Measurements from ENCODE around the gene MAB21L4.

The MAB21L4 gene

DNA sequence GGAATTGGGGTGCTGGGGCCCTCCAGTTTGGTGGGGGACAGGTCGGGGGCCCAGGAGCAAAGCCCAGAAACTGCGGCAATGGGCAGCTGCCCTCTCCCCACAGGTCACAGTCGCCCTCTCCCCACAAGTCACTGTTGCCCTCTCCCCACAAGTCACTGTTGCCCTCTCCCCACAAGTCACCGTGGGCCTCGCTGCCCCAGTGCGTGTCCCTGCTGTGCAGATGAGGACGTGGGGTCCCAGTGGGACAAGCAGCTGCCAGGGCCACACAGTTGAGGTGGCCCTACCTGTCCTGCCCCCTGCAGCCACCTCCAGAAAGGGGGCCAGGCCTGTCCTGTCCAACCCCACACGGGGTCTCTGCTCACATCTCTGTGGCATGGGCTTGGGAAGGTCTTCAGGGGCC lies 40.3 kb downstream of the MAB21L4 start:
- Histone ChIP-seq H3K36me3 (no peaks in the 10 kb centered on the region), H3K27ac (no peak overlapping the region), H3K4me3 (ENCODE audit: low read depth in 1 of 2, low read length in 1 of 2) (no peak overlapping the region), H3K4me1 (ENCODE audit: control insufficient read depth in 1 of 2, insufficient read depth in 1 of 2, low read depth in 1 of 2, low read length in 1 of 2) (no peaks in the 10 kb centered on the region), H3K27me3 (no peaks in the 10 kb centered on the region), H3K9me3 (no peaks in the 10 kb centered on the region)
- TF ChIP-seq, protein P1, sequence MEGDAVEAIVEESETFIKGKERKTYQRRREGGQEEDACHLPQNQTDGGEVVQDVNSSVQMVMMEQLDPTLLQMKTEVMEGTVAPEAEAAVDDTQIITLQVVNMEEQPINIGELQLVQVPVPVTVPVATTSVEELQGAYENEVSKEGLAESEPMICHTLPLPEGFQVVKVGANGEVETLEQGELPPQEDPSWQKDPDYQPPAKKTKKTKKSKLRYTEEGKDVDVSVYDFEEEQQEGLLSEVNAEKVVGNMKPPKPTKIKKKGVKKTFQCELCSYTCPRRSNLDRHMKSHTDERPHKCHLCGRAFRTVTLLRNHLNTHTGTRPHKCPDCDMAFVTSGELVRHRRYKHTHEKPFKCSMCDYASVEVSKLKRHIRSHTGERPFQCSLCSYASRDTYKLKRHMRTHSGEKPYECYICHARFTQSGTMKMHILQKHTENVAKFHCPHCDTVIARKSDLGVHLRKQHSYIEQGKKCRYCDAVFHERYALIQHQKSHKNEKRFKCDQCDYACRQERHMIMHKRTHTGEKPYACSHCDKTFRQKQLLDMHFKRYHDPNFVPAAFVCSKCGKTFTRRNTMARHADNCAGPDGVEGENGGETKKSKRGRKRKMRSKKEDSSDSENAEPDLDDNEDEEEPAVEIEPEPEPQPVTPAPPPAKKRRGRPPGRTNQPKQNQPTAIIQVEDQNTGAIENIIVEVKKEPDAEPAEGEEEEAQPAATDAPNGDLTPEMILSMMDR (IDR thresholded peaks at IDR 0.05) = no peak

DNA sequence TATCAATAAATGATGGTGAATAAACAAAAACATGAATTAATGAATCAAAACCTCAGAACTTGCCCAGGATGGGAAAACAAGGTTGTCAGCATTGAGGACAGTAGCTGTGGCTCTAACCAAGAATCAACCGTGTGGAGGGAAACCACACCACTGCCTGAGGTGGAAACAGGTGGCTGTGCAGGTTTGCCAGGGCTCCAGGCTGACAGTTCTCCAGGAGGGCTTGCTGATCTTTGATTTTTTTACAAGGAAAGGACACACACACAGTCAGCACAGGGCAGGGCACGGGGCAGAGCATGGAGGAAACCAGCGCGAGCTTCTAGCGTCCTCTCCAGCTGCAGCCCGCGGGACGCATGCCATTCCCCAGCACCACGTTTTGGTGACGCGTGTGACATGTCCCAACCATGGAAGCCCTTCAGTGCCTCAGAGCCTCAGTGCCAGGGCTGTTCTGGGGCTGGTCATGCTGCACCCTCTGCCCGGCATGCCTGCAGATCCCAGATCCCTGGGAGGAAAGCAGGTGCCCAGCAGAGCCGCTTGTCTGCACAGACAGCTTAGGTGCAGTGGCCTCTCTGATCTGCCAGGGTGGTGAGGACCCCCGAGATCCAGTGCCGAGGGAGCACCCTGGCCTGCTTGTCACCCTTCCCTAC lies 43.2 kb downstream of the MAB21L4 start:
- no peaks in the 10 kb centered on the region for H3K4me1 ChIP-seq (ENCODE audit: control insufficient read depth in 1 of 2, insufficient read depth in 1 of 2, low read depth in 1 of 2, low read length in 1 of 2)
- no peaks in the 10 kb centered on the region for H3K27me3 ChIP-seq
- H3K4me3 ChIP-seq (ENCODE audit: low read depth in 1 of 2, low read length in 1 of 2) = no peak overlapping the region
- H3K36me3 ChIP-seq = no peaks in the 10 kb centered on the region
- TF ChIP-seq, protein P1 (IDR thresholded peaks at IDR 0.05) = no peak
- H3K27ac ChIP-seq = no peak overlapping the region
- H3K9me3 ChIP-seq = no peaks in the 10 kb centered on the region

DNA sequence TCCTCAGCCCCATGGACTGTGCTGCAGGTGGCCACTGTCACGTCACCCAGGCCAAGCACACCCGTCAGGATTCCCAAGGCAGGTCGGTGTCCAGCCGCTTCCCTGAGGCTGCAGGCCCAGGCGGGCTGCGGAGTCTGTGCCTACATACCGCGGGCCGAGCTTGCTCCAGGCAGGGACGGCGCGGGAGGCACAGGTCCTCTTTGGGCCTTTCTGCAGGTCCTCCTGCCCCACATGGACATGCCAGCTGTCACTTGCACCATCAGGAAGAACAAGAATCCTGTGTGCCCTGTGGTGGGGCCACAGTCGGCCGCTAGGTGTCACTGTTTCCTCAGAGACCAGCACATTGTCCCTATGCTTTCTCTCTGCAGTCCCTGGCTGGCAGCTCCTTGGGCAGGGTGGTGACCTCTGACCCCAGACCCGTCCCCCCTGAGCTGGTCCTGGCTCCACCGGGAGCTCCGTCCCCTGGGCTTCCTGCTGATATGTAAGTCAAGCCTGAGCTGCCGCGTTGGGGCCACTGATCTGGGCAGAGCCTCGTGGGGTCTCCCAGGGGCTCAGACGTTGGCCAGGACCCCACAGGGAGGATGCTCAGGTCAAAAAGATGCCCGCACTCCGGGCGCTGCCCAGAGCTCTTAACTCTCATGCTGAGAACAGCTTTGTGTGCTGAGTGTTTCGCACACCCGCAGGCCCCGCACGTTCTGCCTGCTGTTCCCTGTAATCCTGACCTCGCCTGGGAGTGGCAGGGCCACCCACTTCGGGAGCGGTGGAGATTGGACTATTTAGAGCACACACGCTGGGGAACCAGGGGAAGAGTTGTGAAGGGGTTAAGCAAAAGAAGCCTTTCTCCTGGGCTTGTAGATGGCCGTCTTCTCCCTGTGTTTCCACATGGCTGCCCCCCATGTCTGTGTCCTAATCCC lies 44.6 kb downstream of the MAB21L4 start:
- no peaks in the 10 kb centered on the region for H3K36me3 ChIP-seq
- H3K4me3 ChIP-seq (ENCODE audit: low read depth in 1 of 2, low read length in 1 of 2) = no peak overlapping the region
- H3K4me1 ChIP-seq (ENCODE audit: control insufficient read depth in 1 of 2, insufficient read depth in 1 of 2, low read depth in 1 of 2, low read length in 1 of 2) = no peaks in the 10 kb centered on the region
- H3K27me3 ChIP-seq = no peaks in the 10 kb centered on the region
- no peak overlapping the region for H3K27ac ChIP-seq
- TF ChIP-seq, protein P1 (IDR thresholded peaks at IDR 0.05) = peak; percentile 47
- H3K9me3 ChIP-seq = no peaks in the 10 kb centered on the region

DNA sequence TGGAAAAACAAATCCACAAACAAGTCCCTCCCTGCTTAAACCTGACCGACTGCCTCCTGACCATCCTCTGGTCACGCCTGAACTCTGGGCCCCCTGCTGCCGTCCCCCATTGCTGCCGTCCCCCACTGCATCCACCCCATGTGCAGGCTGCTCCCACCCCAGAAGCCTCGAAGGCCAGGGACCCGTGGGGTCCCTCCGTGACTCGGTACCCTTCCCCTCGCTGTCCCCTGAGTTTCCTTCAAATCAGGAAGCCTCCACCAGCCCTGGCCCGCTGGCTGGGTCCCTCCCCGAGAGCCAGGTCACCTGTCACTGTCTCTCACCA lies 45.2 kb downstream of the MAB21L4 start:
- no peaks in the 10 kb centered on the region for H3K36me3 ChIP-seq
- no peaks in the 10 kb centered on the region for H3K4me1 ChIP-seq (ENCODE audit: control insufficient read depth in 1 of 2, insufficient read depth in 1 of 2, low read depth in 1 of 2, low read length in 1 of 2)
- no peaks in the 10 kb centered on the region for H3K9me3 ChIP-seq
- peaks cover 4% of the 10 kb centered on the region for H3K27me3 ChIP-seq
- H3K27ac ChIP-seq = no peak overlapping the region
- H3K4me3 ChIP-seq (ENCODE audit: low read depth in 1 of 2, low read length in 1 of 2) = no peak overlapping the region
- TF ChIP-seq, protein P1 (IDR thresholded peaks at IDR 0.05) = no peak

DNA sequence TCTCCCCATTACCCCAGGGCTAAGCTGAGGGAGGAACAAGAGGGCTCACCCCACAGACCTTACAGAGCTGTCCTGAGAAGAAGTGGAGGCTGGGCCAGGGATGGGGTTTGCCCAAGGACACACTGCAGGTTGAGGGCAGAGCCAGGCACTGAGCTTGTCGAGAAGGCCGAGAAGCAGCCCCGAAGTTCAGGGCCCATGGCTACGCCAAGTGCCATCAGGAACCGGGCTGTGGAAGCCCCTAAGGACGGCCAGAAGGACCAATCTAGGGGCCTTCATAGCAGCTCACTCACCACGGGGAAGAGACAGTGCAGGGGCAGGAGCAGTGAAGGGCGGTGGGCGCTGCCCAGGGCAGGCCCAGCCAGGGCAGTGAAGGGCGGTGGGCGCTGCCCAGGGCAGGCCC lies 45.9 kb downstream of the MAB21L4 start:
- Histone ChIP-seq H3K4me3 (ENCODE audit: low read depth in 1 of 2, low read length in 1 of 2) (no peak overlapping the region), H3K36me3 (no peaks in the 10 kb centered on the region), H3K27ac (no peak overlapping the region), H3K27me3 (peaks cover 7% of the 10 kb centered on the region), H3K4me1 (ENCODE audit: control insufficient read depth in 1 of 2, insufficient read depth in 1 of 2, low read depth in 1 of 2, low read length in 1 of 2) (no peaks in the 10 kb centered on the region), H3K9me3 (no peaks in the 10 kb centered on the region)
- TF ChIP-seq, protein P1 (IDR thresholded peaks at IDR 0.05) = no peak

All from neutrophil (primary cell).